H1 (cell line): ENCODE results near the gene CDC42EP1. TPM values are rescaled to one million over a fixed set of nuclear protein-coding genes. Genes with fewer than 3 reads are reported as not detected.

Source experiments
- CTCF ChIA-PET: fragments of 300-600 bp; sonication (Branson Sonifier 250); formaldehyde crosslinking; loops from one replicate; lab custom pipeline; 2021; ENCODE audit not compliant: partially characterized antibody; lab: Charles Lee
- POLR2A ChIA-PET: fragments of 300-600 bp; sonication (Branson Sonifier 250); formaldehyde crosslinking; loops from one replicate; lab custom pipeline; 2021; ENCODE audit warnings: inconsistent platforms; ENCODE audit not compliant: partially characterized antibody; lab: Charles Lee
- DNase-seq, 2 experiments: peaks; one replicate each; pipeline versions ENCODE4 v3.0.0 to v3.0.0-alpha.2; 2010 to 2022; ENCODE audit warnings: low spot score in 2 of 2, low read depth in 1 of 2, mixed read lengths in 1 of 2
- FAIRE-seq: peaks from 2 replicates; lab custom pipeline; 2011; peaks lifted over from hg19 to GRCh38; lab: Jason Lieb, UNC
- H2AFZ ChIP-seq: 2 replicates; pipeline ENCODE4 v1.8.1; 2012; ENCODE audit warnings: low read length, inconsistent platforms
- H2AK5ac ChIP-seq: 2 replicates; pipeline ENCODE4 v1.6.1; 2013; ENCODE audit warnings: low read depth, low read length
- H2BK120ac ChIP-seq: replicated peaks from 2 replicates; pipeline ENCODE3; 2013; ENCODE audit warnings: low read depth, low read length, inconsistent platforms
- H2BK12ac ChIP-seq: 2 replicates; pipeline ENCODE4 v1.6.1; 2013; ENCODE audit warnings: low read depth, low read length
- H2BK15ac ChIP-seq: 2 replicates; pipeline ENCODE4 v1.6.1; 2013; ENCODE audit warnings: low read length
- H2BK20ac ChIP-seq: 2 replicates; pipeline ENCODE4 v1.6.1; 2013; ENCODE audit warnings: low read length
- H2BK5ac ChIP-seq: 2 replicates; pipeline ENCODE4 v1.6.1; 2013; ENCODE audit warnings: low read depth, low read length
- H3K14ac ChIP-seq: 2 replicates; pipeline ENCODE4 v1.6.1; 2013; ENCODE audit warnings: inconsistent platforms; ENCODE audit not compliant: insufficient read length
- H3K18ac ChIP-seq: 2 replicates; pipeline ENCODE4 v1.6.1; 2013; ENCODE audit warnings: low read length; ENCODE audit errors: extremely low read depth
- H3K23ac ChIP-seq: 2 replicates; pipeline ENCODE4 v1.6.1; 2013; ENCODE audit warnings: inconsistent platforms; ENCODE audit not compliant: insufficient read length
- H3K23me2 ChIP-seq: 2 replicates; pipeline ENCODE4 v1.6.1; 2013; ENCODE audit warnings: low read depth, low read length
- H3K27ac ChIP-seq: 2 replicates; pipeline ENCODE4 v1.6.1; 2011; ENCODE audit warnings: low read depth, low read length, inconsistent platforms
- H3K27me3 ChIP-seq, 4 experiments: replicated peaks in 1 of 4; 1 replicate in 1 of 4; 2 replicates in 3 of 4; pipeline versions ENCODE4 v1.6.1 to v1.8.1; 2011 to 2013; ENCODE audit warnings: low read length in 3 of 4, mild to moderate bottlenecking in 3 of 4, inconsistent platforms in 2 of 4, mixed read lengths in 2 of 4, moderate library complexity in 1 of 4; ENCODE audit not compliant: control insufficient read depth in 3 of 4, insufficient read depth in 3 of 4; ENCODE audit errors: extremely low read depth in 1 of 4
- H3K36me3 ChIP-seq, 4 experiments: 2 replicates each; pipeline versions ENCODE4 v1.6.1 to v1.8.1; 2011 to 2013; ENCODE audit warnings: mild to moderate bottlenecking in 4 of 4, low read length in 3 of 4, moderate library complexity in 2 of 4, control low read depth in 1 of 4, inconsistent platforms in 1 of 4; ENCODE audit not compliant: insufficient read depth in 4 of 4, control insufficient read depth in 2 of 4
- H3K4ac ChIP-seq: replicated peaks from 2 replicates; pipeline ENCODE3; 2013; ENCODE audit warnings: low read length, low read depth, mixed read lengths, inconsistent platforms; ENCODE audit not compliant: insufficient read length
- H3K4me1 ChIP-seq, 4 experiments: replicated peaks in 1 of 4; 1 replicate in 1 of 4; 2 replicates in 3 of 4; pipeline versions ENCODE4 v1.6.1 to v1.8.1; 2011 to 2013; ENCODE audit warnings: low read length in 3 of 4, inconsistent platforms in 2 of 4, mixed read lengths in 1 of 4; ENCODE audit not compliant: insufficient read depth in 4 of 4, control insufficient read depth in 3 of 4
- H3K4me2 ChIP-seq, 2 experiments: 2 replicates each; pipeline versions ENCODE4 v1.6.1 to v1.8.1; 2011 to 2013; ENCODE audit warnings: low read depth in 2 of 2, low read length in 2 of 2, control low read depth in 1 of 2, inconsistent platforms in 1 of 2, mild to moderate bottlenecking in 1 of 2; ENCODE audit not compliant: insufficient read depth in 1 of 2
- H3K4me3 ChIP-seq, 4 experiments: fragments of 200-600, 300-600 bp in 1 of 4; sonication (generic), shearing (Covaris generic), sonication (Bioruptor Twin) in 1 of 4; 2 replicates each; pipeline versions ENCODE4 v1.5.1 to v1.8.1; 2011 to 2016; ENCODE audit warnings: low read length in 4 of 4, low read depth in 3 of 4, control low read depth in 2 of 4, inconsistent platforms in 2 of 4, mild to moderate bottlenecking in 2 of 4, mixed read lengths in 1 of 4, moderate library complexity in 1 of 4; ENCODE audit not compliant: insufficient read depth in 2 of 4; ENCODE audit errors: extremely low read depth in 1 of 4
- H3K56ac ChIP-seq: replicated peaks from 2 replicates; pipeline ENCODE3; 2013; ENCODE audit warnings: low read depth, mild to moderate bottlenecking, mixed read lengths, low read length, inconsistent platforms; ENCODE audit not compliant: insufficient read length
- H3K79me1 ChIP-seq: 2 replicates; pipeline ENCODE4 v1.6.1; 2013; ENCODE audit warnings: low read depth, low read length, control low read depth
- H3K79me2 ChIP-seq, 2 experiments: 2 replicates each; pipeline versions ENCODE4 v1.6.1 to v1.8.1; 2012 to 2013; ENCODE audit warnings: low read length in 2 of 2, mild to moderate bottlenecking in 2 of 2, inconsistent platforms in 1 of 2; ENCODE audit not compliant: insufficient read depth in 2 of 2, control insufficient read depth in 1 of 2
- H3K9ac ChIP-seq, 4 experiments: replicated peaks in 1 of 4; 1 replicate in 1 of 4; 2 replicates in 3 of 4; pipeline versions ENCODE4 v1.6.1 to v1.8.1; 2011 to 2013; ENCODE audit warnings: low read depth in 3 of 4, low read length in 3 of 4, control low read depth in 2 of 4, mild to moderate bottlenecking in 2 of 4, moderate library complexity in 2 of 4, inconsistent platforms in 1 of 4; ENCODE audit errors: extremely low read depth in 1 of 4
- H3K9me3 ChIP-seq, 2 experiments: 2 replicates each; pipeline versions ENCODE4 v1.6.1 to v1.8.1; 2012 to 2013; ENCODE audit warnings: mild to moderate bottlenecking in 2 of 2, moderate library complexity in 2 of 2, control low read depth in 1 of 2, inconsistent platforms in 1 of 2, low read depth in 1 of 2, low read length in 1 of 2, mixed read lengths in 1 of 2; ENCODE audit not compliant: insufficient read depth in 2 of 2
- H4K20me1 ChIP-seq, 2 experiments: replicated peaks in 1 of 2; 2 replicates each; pipeline versions ENCODE3 to v1.8.1; 2011 to 2013; ENCODE audit warnings: inconsistent platforms in 2 of 2, low read length in 2 of 2, mild to moderate bottlenecking in 1 of 2; ENCODE audit not compliant: insufficient read depth in 2 of 2, control insufficient read depth in 1 of 2
- H4K5ac ChIP-seq: 2 replicates; pipeline ENCODE4 v1.6.1; 2013; ENCODE audit warnings: low read length, low read depth, mixed read lengths, inconsistent platforms; ENCODE audit not compliant: insufficient read length
- H4K8ac ChIP-seq: 2 replicates; pipeline ENCODE4 v1.8.0; 2013; ENCODE audit warnings: mild to moderate bottlenecking, moderate library complexity, low read length, inconsistent platforms; ENCODE audit not compliant: insufficient read depth; ENCODE audit errors: extremely low read depth
- H4K91ac ChIP-seq: replicated peaks from 2 replicates; pipeline ENCODE3; 2013; ENCODE audit warnings: low read length, mixed read lengths, inconsistent platforms; ENCODE audit not compliant: insufficient read length
- E2F6 ChIP-seq: IDR thresholded peaks from 2 replicates; pipeline ENCODE4 v1.6.1; 2012; ENCODE audit warnings: inconsistent platforms
- KDM1A ChIP-seq: fragments of 200-600, 300-600 bp; sonication (generic); IDR thresholded peaks from 2 replicates; pipeline ENCODE4 v1.7.1; 2016; ENCODE audit warnings: mild to moderate bottlenecking, low read length, borderline replicate concordance
- WGBS, 2 experiments: shearing (Covaris generic) in 1 of 2; methylation state at CpG; one replicate each; pipeline versions ENCODE4 v1.1.6 to v1.1.7; 2013 to 2015; ENCODE audit warnings: low lambda C conversion rate in 2 of 2, mixed read lengths in 2 of 2, inconsistent platforms in 1 of 2, low coverage in 1 of 2, missing lambda C conversion rate in 1 of 2; ENCODE audit not compliant: insufficient replicate concordance in 2 of 2, insufficient coverage in 1 of 2, insufficient read length in 1 of 2; ENCODE audit errors: extremely low coverage in 1 of 2, missing lambda C conversion rate in 1 of 2; 5-methylcytosine and 5-hydroxymethylcytosine counted together
- polyA plus RNA-seq, 7 experiments: library from polyadenylated mRNA; depleted of rRNA in 3 of 7; stranded (reverse) in 5 of 7; unstranded in 2 of 7; fragments of >200 nt in 5 of 7; fragments of 200-250 nt in 2 of 7; gene quantifications; 1 replicate in 5 of 7; 2 replicates in 1 of 7; 4 replicates in 1 of 7; pipeline versions ENCODE4 v1.2.1 to v1.2.3, GENCODE V29; 2011 to 2013; ENCODE audit warnings: missing spikeins in 2 of 7, mixed read lengths in 2 of 7
- total RNA-seq: library from RNA; stranded (reverse); fragmentation: NEBNext Ultra II Directional; extraction: Animal tissue kit (Norgen Biotek cat#: 25700); gene quantifications from 2 replicates; pipeline ENCODE4 v1.2.1, GENCODE V29; 2021

The CDC42EP1 gene
- total and polyA plus RNA-seq, 2 of the 8 experiments (the other 6 are each of a cell fraction or from before 2014, with no cell fraction given) = 8.3 to 11.2 TPM

- Histone ChIP-seq H4K5ac (no peak overlapping the region), H3K4me2 (no peak overlapping the region), H3K79me1 (no peaks in the 10 kb centered on the region), H3K27me3 (no peaks in the 10 kb centered on the region; a peak in 1 of 7 replicates), H2BK5ac (no peak overlapping the region), H3K9me3 (no peaks in the 10 kb centered on the region), H3K23me2 (no peaks in the 10 kb centered on the region), H3K4ac (no peak overlapping the region), H4K91ac (no peak overlapping the region), H3K56ac (no peak overlapping the region), H3K14ac (no peak overlapping the region), H2AK5ac (no peak overlapping the region), H4K20me1 (no peaks in the 10 kb centered on the region), H2BK15ac (no peak overlapping the region), H3K18ac (no peak overlapping the region), H2BK20ac (no peak overlapping the region), H3K36me3 (no peaks in the 10 kb centered on the region), H3K23ac (no peak overlapping the region), H3K79me2 (no peaks in the 10 kb centered on the region), H3K27ac (no peak overlapping the region), H2AFZ (no peak overlapping the region), H2BK120ac (no peak overlapping the region), H3K9ac (no peak overlapping the region), H3K4me3 (no peak overlapping the region), H4K8ac (no peak overlapping the region), H3K4me1 (peaks cover 0 to under 1% (median under 1%) of the 10 kb centered on the region in 4 experiments; a peak in 1 of 7 replicates), H2BK12ac (no peak overlapping the region)
- POLR2A ChIA-PET = interaction anchor here (1.1 to 1.3 kb wide), 2 partner anchors 10 to 14 kb away, joined by 3 read pairs; no protein-coding TSS in a partner anchor
- DNase-seq = no peak
- CTCF ChIA-PET = interaction anchor here (1.1 to 39.4 kb wide), 5 partner anchors 9 to 103 kb away, joined by 3 to 1347 read pairs (median 4); no protein-coding TSS in a partner anchor
- FAIRE-seq = no peak
- 93% methylated on average over 10 of the region's 10 CpGs; no CpG with 5 or more reads in 1 of the 2 experiments for WGBS, 2 experiments
- TF ChIP-seq E2F6 (no peak), KDM1A (0 out of 2 replicates have a peak, but pooled peaks have one; percentile 46)
Observed at GRCh38 chr22:37575490-37576003, 15.3 kb downstream of the CDC42EP1 start.
